ENCODE measurements around the gene TJP3.
A peak's percentile ranks its signal among the peaks of the same experiment; 100 is the strongest.

The TJP3 gene

DNA sequence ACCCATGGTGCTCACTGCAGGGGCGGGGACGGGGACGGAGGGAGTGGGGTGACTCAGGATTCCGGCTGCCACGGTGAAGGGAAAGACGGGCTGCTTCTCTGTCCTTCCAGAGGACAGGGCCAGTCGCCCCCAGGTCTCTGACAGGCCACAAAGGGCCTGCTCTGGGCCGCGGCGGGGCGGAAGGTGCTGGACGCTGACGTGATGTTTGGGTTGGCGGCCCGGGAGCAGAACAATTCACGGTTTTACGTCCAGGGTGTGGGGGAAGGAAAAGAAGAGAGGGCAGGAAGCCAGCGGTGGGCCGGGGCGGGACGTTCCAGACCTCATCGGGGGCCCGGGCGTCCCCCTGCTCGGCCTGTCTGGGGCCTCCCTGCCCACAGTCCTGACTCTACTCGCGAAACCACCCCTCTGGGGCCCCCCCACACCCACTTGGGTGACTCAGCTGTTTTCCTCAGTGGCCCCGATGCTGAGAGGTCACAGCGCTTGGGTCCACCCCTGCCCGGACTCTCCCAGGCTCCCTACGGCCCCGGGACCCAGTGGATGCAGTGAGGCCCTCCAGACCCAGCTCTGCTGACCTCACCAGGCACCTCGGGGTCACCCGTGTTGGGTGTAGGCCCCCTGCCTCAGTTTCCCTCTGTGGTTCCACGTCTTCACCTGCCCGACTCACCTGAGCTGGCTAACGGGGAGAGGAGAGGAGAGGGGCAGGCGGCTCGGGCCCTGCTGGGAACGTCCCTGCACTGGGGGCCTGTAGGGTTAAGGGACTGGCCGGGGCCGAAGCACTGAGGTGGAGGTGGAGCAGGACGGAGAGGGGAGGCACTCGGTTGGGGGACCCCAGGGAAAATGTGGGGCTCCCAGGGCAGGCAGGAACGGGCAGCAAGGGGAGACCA, 37.1 kb upstream of the TJP3 start:
- DNase-seq (ENCODE audit: low read depth): peak; percentile 31

DNA sequence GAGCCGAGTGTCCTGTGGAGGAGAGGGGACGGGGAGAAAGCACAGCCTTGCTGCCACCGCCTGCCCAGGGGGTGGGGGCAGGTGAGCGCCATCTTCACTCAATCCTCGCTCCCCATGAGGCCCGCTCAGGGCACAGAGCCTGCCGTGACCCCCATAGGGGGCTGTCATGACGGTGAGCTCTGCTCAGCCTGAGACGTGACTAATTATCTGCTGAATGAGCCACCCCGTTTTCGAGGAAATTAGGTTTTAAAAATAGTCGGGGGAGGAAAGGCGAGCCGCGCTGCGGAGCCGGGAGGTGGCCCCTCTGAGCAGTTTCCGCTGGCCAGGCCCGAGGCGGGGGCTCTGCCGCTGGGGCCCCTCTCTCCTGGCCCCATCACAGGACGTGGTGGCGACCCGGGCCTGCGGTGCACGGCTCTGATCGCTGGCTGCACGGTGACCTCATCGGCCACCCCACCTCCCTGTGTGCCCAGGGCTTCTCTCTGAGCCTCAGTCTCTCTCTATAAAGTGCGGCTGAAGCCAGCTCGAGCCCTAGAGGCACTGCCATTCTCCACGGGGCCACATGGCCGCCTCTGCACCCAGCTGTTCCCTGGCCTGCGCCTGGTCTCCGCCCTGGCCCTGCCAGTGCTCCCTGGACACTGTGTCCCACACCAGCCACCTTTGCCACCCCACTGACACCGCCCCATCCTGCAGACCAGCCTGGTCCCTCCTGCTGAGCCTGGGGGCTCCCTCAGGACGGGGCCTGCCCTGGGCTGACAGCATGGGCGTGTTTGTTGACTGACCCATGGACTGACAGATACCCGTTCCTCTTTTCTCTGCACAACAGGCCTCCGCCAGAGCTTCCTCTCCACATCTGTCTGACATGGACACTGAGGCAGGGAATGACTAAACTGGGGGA, 36.3 kb upstream of the TJP3 start:
- no peak for DNase-seq (ENCODE audit: low read depth)

GRCh38 chr19:3672575-3672948, 35.6 kb upstream of the TJP3 start:
- DNase-seq (ENCODE audit: low read depth): no peak

GRCh38 chr19:3672993-3673392, 35.2 kb upstream of the TJP3 start:
- DNase-seq (ENCODE audit: low read depth): no peak

GRCh38 chr19:3673506-3674439, 34.4 kb upstream of the TJP3 start:
- no peak for DNase-seq (ENCODE audit: low read depth)

DNA sequence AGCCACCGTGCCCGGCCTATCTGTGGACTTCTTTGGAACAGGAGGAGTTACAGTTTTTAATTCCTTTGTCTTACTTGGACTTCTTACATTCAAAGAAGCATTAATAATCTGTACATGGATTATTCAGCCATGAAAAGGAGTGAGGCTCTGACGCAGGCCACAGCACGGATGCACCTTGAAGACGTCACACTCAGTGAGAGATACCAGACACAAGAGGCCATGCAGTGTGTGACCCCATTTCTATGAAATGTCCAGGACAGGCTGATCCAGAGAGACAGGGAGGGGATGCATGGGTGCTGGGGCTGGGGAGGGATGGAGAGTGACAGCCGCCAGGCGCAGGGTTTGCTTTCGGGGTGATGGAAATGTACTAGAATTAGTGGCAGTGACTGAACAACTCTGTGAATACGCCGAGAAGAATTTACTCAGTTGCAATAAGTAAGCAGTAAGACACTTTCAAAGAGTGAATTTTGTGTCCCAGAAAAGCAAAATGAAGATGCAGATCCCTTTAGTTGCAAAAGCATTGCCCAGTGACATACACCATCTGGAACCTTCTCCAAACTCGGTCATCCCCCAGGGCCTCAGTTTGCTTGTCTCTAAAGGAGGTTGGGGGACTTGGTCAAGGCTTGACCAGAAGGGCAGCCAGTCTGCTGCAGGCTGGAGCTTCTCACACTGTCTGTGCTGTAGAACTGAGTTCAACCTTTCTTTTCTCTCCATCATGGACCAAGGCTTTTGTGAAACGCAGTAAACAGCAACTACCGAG, 33.2 kb upstream of the TJP3 start:
- no peak for DNase-seq (ENCODE audit: low read depth)

DNA sequence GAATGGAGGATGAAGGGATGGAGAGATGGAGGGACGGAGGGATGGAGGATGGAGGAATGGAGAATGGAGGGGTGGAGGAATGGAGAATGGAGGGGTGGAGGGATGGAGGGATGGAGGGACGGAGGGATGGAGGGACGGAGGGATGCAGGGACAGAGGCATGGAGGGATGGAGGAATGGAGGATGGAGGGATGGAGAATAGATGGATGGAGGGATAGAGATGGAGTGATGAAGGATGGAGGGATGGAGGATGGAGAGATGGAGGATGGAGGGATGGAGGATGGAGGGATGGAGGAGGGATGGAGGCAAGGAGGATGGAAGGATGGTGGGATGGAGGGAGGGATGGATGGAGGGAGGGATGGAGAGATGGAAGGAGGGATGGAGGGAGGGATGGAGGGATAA, 30.0 kb upstream of the TJP3 start:
- no peak for DNase-seq (ENCODE audit: low read depth)

DNA sequence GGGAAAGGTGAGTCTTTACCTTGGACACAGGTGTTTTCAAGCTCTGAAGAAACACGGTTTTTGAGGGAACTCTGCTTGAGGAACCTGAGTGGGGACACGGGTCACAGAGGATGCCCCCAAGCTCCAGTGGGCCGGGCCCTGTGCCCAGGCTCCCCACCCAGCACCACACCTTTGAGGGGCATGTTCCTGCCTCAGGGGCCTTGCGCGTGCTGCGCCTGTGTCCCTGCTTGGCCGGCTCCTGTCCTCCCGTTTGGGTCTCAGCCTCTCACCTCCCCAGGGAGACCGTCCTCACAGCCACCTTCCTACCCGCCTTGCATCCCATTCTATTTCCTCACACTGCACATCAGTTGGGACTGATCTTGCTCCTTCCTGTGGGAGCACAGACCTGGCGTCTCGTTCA, 29.0 kb upstream of the TJP3 start:
- DNase-seq (ENCODE audit: low read depth): no peak

DNA sequence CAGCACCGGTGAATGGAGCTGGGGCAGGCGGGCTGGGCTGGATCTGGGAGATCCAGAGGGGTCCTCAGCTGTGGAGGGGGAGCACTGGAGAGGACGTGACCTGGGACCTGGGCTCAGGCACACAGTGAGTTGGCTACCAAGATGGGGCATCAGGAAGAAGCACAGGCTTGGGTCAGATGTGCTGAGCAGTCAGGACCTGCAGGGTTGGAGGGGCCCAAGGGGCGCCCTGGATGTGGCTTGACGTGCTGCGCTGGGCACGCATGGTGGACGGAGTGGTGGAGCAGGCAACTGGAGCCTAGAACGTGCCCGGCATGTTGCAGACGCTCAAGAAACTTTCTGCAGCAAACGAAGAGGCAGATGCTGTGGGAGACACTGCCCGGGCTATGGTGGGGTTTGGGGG, 28.6 kb upstream of the TJP3 start:
- no peak for DNase-seq (ENCODE audit: low read depth)

- DNase-seq (ENCODE audit: low read depth): no peak
These were observed 27.2 kb upstream of the TJP3 start for GRCh38 chr19:3680939-3681338.

GRCh38 chr19:3682286-3682685, 25.9 kb upstream of the TJP3 start:
- DNase-seq (ENCODE audit: low read depth): no peak

GRCh38 chr19:3682741-3683404, 25.3 kb upstream of the TJP3 start:
- DNase-seq (ENCODE audit: low read depth): no peak

GRCh38 chr19:3683405-3684053, 24.7 kb upstream of the TJP3 start:
- DNase-seq (ENCODE audit: low read depth): no peak

DNA sequence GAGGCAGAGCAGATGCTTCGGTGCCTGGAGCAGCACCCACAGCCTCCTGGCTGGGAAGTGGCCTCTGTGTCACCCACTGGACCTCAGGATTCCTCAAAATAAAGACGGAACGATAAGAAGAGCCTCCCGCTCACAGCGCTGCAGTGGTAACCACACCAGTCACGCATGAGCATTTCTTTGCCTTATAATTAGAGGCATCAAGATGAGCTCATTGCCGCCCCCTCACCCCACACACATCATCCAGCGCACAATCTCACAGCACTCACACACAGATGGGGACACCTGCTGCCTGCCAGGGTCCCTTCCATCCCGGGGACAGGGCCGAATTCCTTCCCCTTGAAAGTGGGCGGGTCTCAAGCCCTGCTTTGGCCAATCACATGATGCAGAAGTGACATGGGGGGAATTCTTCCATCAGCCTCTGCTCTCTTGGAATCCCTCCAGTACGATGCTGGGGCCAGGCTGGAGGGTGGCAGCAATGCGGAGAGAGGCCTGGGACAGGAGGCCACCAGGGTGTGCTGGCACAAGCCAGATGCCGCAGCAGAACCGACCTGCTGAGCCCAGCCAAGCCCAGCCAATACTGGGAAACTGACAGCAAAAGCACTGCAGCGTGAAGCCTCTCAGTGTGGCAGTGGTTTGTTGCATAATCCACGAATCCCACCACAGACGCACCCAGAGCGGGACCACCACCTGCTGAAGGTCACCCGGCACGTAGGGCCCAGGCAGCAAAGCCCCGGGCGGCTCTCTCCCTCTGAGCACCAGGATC, 23.9 kb upstream of the TJP3 start:
- DNase-seq (ENCODE audit: low read depth): no peak

DNA sequence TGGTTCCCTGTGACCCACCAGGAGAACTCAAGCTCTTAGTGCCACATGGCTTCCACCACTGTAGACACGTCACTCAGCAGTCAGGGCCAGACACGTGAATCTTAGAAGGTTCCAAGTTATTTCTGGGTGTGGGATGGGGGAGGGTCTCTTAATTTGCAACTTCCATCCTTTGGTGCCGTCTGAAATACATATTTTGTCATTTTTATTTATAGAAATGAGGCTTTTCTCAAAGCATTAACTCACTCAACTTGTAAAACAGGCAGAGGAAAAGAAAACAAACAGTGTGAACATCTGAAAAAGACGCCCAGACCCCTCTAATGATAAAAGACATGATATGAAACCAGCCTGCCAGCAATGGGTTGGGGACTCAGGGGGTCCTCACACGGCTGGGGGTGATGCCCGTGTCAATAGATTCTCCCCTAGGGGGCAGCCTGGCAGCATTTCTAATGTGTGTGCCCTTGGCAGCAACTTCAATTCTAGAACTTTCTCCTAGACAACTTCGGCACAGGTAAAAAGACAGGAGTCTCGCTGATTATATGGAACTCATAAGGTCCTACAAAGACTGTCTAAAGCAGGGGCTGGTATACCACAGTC, 23.3 kb upstream of the TJP3 start:
- DNase-seq (ENCODE audit: low read depth): no peak

DNA sequence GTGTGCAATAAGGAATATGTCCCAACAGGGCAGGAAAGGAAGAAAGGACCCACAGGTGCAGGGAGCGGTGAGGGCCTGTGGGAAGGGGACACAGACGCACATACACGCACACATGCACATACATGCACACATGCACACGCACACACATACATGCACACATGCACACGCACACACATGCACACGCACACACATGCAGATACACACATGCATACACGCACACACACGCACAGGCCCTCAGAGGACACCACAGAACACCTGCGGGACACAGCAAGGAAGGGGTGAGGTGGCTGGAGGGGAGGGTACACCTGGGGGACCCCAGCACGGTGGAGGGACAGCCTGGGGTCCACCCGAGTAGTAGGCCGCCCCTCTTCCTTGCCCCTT, 20.8 kb upstream of the TJP3 start:
- no peak for DNase-seq (ENCODE audit: low read depth)

GRCh38 chr19:3687774-3688706, 20.1 kb upstream of the TJP3 start:
- no peak for DNase-seq (ENCODE audit: low read depth)

Measured in stimulated activated CD8-positive, alpha-beta memory T cell treated with anti-CD3 and anti-CD28 coated beads, Interleukin-7, amount 100 ng/mL, for 24 hours (primary cell).